BLaER1 treated with 17β-estradiol and CSF1 and Interleukin-3, amounts not matched to agents 10 nM and 100 nM (cell line): Measurements from ENCODE around the gene ATPAF1.

Source experiments
- H3K27ac ChIP-seq, 11 experiments: shearing (Covaris generic); formaldehyde crosslinking; 2 replicates each; pipeline ENCODE4 v1.8.1; 2022
- H3K27me3 ChIP-seq, 11 experiments: shearing (Covaris generic); formaldehyde crosslinking; 2 replicates each; pipeline ENCODE4 v1.8.1; 2022
- H3K36me3 ChIP-seq, 11 experiments: shearing (Covaris generic); formaldehyde crosslinking; 2 replicates each; pipeline ENCODE4 v1.8.1; 2022
- H3K4me1 ChIP-seq, 10 experiments: shearing (Covaris generic); formaldehyde crosslinking; 2 replicates each; pipeline ENCODE4 v1.8.1; 2022
- H3K4me2 ChIP-seq, 11 experiments: shearing (Covaris generic); formaldehyde crosslinking; 2 replicates each; pipeline ENCODE4 v1.8.1; 2022
- H3K4me3 ChIP-seq, 10 experiments: shearing (Covaris generic); formaldehyde crosslinking; 2 replicates each; pipeline ENCODE4 v1.8.1; 2022
- H3K9ac ChIP-seq, 11 experiments: shearing (Covaris generic); formaldehyde crosslinking; 2 replicates each; pipeline ENCODE4 v1.8.1; 2022
- H3K9me3 ChIP-seq, 11 experiments: shearing (Covaris generic); formaldehyde crosslinking; replicated peaks in 1 of 11; 2 replicates each; pipeline ENCODE4 v1.8.1; 2022
- H4K20me1 ChIP-seq, 11 experiments: shearing (Covaris generic); formaldehyde crosslinking; 2 replicates each; pipeline ENCODE4 v1.8.1; 2022
- Cebpa-rat ChIP-seq, 11 experiments: shearing (Covaris generic); IDR thresholded peaks; 2 replicates each; pipeline ENCODE4 v1.8.1; 2022

Gene ATPAF1

DNA sequence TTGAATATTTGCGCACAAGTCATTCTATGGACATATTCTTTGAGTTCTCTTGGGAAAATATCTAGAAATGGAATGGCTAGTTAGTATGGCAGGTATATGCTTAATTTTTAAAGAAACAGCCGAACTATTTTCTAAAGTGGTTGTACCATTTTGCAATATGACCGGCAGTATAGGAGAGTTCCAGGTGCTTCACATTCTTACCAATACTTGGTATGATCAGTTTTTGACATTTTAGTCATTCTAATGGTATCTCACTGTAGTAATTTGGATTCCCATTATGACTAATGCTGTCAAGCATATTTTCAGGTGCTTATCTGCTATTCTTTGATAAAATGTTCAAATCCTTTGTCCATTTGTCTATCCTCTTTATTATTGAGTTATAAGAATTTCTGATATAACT lies 20.6 kb downstream of the ATPAF1 start:
- no peaks in the 10 kb centered on the region for H3K27me3 ChIP-seq
- H3K9ac ChIP-seq: no peak overlapping the region
- peaks cover 44 to 78% (median 52%) of the 10 kb centered on the region in 11 experiments for H3K36me3 ChIP-seq
- H3K4me3 ChIP-seq: no peak overlapping the region
- no peak for TF ChIP-seq Cebpa-rat (IDR thresholded peaks at IDR 0.05)
- H3K4me1 ChIP-seq: peaks cover 0 to 12% (median 8%) of the 10 kb centered on the region in 10 experiments; a peak in 13 of 20 replicates
- no peak overlapping the region for H3K27ac ChIP-seq
- peaks cover 22 to 35% (median 29%) of the 10 kb centered on the region in 11 experiments for H3K9me3 ChIP-seq
- H3K4me2 ChIP-seq: no peak overlapping the region
- no peaks in the 10 kb centered on the region for H4K20me1 ChIP-seq

DNA sequence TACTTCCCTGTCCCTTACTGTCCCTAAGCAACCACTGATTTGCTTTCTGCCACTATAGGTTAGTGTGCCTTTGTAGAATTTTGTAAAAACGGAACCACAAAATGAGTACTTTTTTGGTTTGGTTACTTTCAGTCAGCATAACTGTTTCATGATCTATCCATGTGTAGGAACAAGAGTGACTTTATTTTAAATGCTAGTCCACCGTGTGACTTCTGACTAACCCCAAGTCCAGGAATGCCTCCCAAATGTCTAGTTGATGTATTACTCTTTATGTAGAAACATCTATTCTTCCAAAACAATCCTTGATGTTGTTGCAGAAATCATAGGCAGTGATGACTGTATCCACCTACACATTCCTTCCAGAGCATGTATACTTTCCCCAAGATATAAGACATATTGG lies 21.3 kb downstream of the ATPAF1 start:
- Histone ChIP-seq H3K27me3 (no peaks in the 10 kb centered on the region), H3K4me1 (peaks cover 4 to 17% (median 8%) of the 10 kb centered on the region in 10 experiments; a peak in 16 of 20 replicates), H4K20me1 (no peaks in the 10 kb centered on the region), H3K9me3 (peaks cover 22 to 35% (median 29%) of the 10 kb centered on the region in 11 experiments), H3K36me3 (peaks cover 37 to 77% (median 46%) of the 10 kb centered on the region in 11 experiments), H3K4me2 (no peak overlapping the region), H3K4me3 (no peak overlapping the region), H3K27ac (no peak overlapping the region), H3K9ac (no peak overlapping the region)
- no peak for TF ChIP-seq Cebpa-rat (IDR thresholded peaks at IDR 0.05)

GRCh38 chr1:46646331-46646730 lies 21.8 kb downstream of the ATPAF1 start:
- peaks cover 4 to 22% (median 8%) of the 10 kb centered on the region in 10 experiments; a peak in 16 of 20 replicates for H3K4me1 ChIP-seq
- no peak overlapping the region for H3K9ac ChIP-seq
- no peak overlapping the region for H3K4me3 ChIP-seq
- peaks cover 37 to 75% (median 45%) of the 10 kb centered on the region in 11 experiments for H3K36me3 ChIP-seq
- H4K20me1 ChIP-seq: no peaks in the 10 kb centered on the region
- no peak for TF ChIP-seq Cebpa-rat (IDR thresholded peaks at IDR 0.05)
- H3K27me3 ChIP-seq: no peaks in the 10 kb centered on the region
- H3K9me3 ChIP-seq: peaks cover 22 to 35% (median 29%) of the 10 kb centered on the region in 11 experiments
- H3K4me2 ChIP-seq: no peak overlapping the region
- no peak overlapping the region for H3K27ac ChIP-seq

DNA sequence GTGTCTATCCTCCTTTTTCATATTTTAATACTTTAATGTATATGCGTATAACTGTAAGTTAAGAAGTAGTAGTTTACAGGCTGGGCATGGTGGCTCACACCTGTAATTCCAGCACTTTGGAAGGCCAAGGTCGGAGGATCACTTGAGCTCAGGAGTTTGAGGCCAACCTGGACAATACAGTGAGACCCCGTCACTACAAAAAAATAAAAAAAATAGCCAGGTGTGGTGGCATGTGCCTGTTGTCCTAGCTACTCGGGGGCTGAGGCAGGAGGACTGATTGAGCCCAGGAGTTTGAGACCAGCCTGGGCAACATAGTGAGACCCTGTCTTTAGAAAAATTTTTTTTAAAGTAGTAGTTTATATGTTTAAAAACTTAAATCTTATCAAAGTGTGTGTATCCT lies 22.3 kb downstream of the ATPAF1 start:
- Histone ChIP-seq H4K20me1 (no peaks in the 10 kb centered on the region), H3K4me1 (peaks cover 4 to 28% (median 9%) of the 10 kb centered on the region in 10 experiments; a peak in 17 of 20 replicates), H3K27me3 (no peaks in the 10 kb centered on the region), H3K27ac (no peak overlapping the region), H3K9me3 (peaks cover 22 to 35% (median 29%) of the 10 kb centered on the region in 11 experiments), H3K36me3 (peaks cover 37 to 75% (median 45%) of the 10 kb centered on the region in 11 experiments), H3K4me3 (no peak overlapping the region), H3K9ac (no peak overlapping the region), H3K4me2 (no peak overlapping the region)
- TF ChIP-seq Cebpa-rat (IDR thresholded peaks at IDR 0.05): no peak

DNA sequence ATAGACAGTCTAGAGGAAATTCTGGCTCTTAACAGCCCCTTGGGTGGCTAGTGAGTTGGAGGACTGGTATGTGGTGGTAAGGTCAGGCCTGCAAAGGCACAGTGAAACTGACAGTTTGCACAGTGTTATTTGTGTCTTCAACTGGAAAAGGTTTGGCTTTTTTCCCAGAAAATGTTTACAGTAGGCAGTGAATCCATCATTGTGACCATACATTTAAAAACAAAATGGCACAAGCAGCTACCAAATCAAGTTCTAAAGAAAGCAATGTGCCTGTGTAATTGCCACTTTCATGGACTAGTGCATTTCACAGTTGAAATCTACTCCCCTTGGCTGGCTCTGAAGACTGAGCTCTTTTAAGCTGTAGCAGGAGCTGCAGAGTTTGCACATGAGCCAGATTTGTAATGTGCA lies 24.8 kb downstream of the ATPAF1 start:
- Histone ChIP-seq H3K27me3 (no peaks in the 10 kb centered on the region), H3K9ac (no peak overlapping the region), H4K20me1 (no peaks in the 10 kb centered on the region), H3K4me3 (no peak overlapping the region), H3K4me1 (peaks cover 4 to 35% (median 9%) of the 10 kb centered on the region in 10 experiments; a peak in 17 of 20 replicates), H3K27ac (no peak overlapping the region), H3K9me3 (peaks cover 0 to 13% (median 5%) of the 10 kb centered on the region in 11 experiments; a peak in 13 of 22 replicates), H3K4me2 (peak overlapping the region in 6 of 11 experiments; percentile 2 to 32 (median 26); a peak in 8 of 22 replicates), H3K36me3 (peaks cover 16 to 51% (median 26%) of the 10 kb centered on the region in 11 experiments; a peak in 21 of 22 replicates)
- TF ChIP-seq Cebpa-rat (IDR thresholded peaks at IDR 0.05): no peak

- Histone ChIP-seq H3K4me2 (peak overlapping the region in 2 of 11 experiments; percentile 5 to 62; a peak in 3 of 22 replicates), H3K9me3 (0 out of 22 replicates have a peak, but pooled peaks cover 0 to 1% (median 0%) of the 10 kb centered on the region in 11 experiments), H3K27ac (no peak overlapping the region), H3K4me1 (peaks cover 4 to 35% (median 9%) of the 10 kb centered on the region in 10 experiments; a peak in 17 of 20 replicates), H3K4me3 (no peak overlapping the region), H3K36me3 (peaks cover 4 to 49% (median 16%) of the 10 kb centered on the region in 11 experiments; a peak in 18 of 22 replicates), H4K20me1 (no peaks in the 10 kb centered on the region), H3K9ac (no peak overlapping the region), H3K27me3 (no peaks in the 10 kb centered on the region)
- no peak for TF ChIP-seq Cebpa-rat (IDR thresholded peaks at IDR 0.05)
Observed at GRCh38 chr1:46642115-46642680, 26.0 kb downstream of the ATPAF1 start.

- H4K20me1 ChIP-seq: no peaks in the 10 kb centered on the region
- H3K4me2 ChIP-seq: no peak overlapping the region
- no peaks in the 10 kb centered on the region for H3K9me3 ChIP-seq
- no peaks in the 10 kb centered on the region for H3K27me3 ChIP-seq
- H3K36me3 ChIP-seq: peaks cover 22 to 56% (median 33%) of the 10 kb centered on the region in 11 experiments
- H3K9ac ChIP-seq: no peak overlapping the region
- H3K4me1 ChIP-seq: peaks cover 4 to 35% (median 9%) of the 10 kb centered on the region in 10 experiments; a peak in 17 of 20 replicates
- no peak overlapping the region for H3K4me3 ChIP-seq
- no peak for TF ChIP-seq Cebpa-rat (IDR thresholded peaks at IDR 0.05)
- H3K27ac ChIP-seq: no peak overlapping the region
Observed at GRCh38 chr1:46639547-46639946, 28.6 kb downstream of the ATPAF1 start.

DNA sequence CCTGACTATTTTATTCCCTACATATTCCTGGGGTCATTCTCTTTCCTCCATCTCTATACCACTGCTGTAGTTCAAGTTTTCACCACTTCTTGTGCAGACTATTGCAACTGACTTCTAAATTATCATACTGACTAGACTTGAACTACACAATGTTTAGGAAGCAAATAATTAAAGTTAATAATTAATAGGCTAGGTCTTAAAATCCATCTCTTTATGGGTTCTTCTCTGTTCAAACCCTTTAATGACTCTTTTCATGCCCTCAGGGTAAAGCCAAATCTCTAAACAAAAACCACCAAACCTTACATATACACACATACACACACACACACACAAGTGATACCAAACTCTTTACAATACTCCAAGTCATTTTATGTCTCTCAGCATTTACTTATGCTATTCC lies 29.2 kb downstream of the ATPAF1 start:
- Histone ChIP-seq H3K4me3 (no peak overlapping the region), H3K4me1 (peaks cover 4 to 35% (median 9%) of the 10 kb centered on the region in 10 experiments; a peak in 17 of 20 replicates), H3K27me3 (no peaks in the 10 kb centered on the region), H3K9ac (no peak overlapping the region), H3K27ac (no peak overlapping the region), H3K9me3 (no peaks in the 10 kb centered on the region), H3K36me3 (peaks cover 28 to 62% (median 39%) of the 10 kb centered on the region in 11 experiments), H3K4me2 (no peak overlapping the region), H4K20me1 (no peaks in the 10 kb centered on the region)
- no peak for TF ChIP-seq Cebpa-rat (IDR thresholded peaks at IDR 0.05)

DNA sequence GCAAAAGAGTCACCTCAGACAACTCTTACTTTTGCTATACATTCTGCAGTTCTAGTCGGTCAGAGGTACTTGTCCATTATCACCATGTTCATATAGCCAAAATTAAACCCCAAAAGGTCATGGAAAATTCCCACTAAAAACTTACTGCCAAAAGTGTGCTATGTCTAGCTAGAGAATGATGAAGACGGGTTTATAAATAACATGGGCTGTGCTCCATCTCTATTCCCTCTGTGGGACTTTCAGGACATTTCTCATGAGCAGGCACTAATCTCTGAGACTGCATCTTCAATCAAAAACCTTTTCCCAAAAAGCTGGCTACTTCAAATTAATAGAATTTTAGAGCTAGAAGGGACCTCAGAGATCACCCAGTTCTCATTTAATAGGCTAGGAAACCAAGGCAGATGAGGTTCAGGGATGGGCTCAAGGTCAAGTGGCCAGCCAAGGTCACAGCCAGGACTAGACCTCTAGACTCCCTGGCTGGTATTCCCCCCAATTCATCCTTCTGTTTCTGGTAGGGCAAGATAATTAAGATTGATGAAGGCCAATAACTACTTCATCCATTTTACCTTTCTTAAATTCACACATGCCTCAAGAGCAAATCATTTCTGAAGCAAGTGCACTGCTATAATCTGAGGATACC lies 30.6 kb downstream of the ATPAF1 start:
- peaks cover 35 to 64% (median 44%) of the 10 kb centered on the region in 11 experiments for H3K36me3 ChIP-seq
- no peak overlapping the region for H3K4me2 ChIP-seq
- no peak for TF ChIP-seq Cebpa-rat (IDR thresholded peaks at IDR 0.05)
- peaks cover 0 to 25% (median 0%) of the 10 kb centered on the region in 10 experiments; a peak in 8 of 20 replicates for H3K4me1 ChIP-seq
- H3K4me3 ChIP-seq: no peak overlapping the region
- H3K9ac ChIP-seq: no peak overlapping the region
- no peaks in the 10 kb centered on the region for H3K27me3 ChIP-seq
- no peaks in the 10 kb centered on the region for H3K9me3 ChIP-seq
- no peak overlapping the region for H3K27ac ChIP-seq
- no peaks in the 10 kb centered on the region for H4K20me1 ChIP-seq
